GM19452 (cell line): Measurements from ENCODE around the gene RAD51C.
"Not testable (repeated sequence)": the region's sequence is repeated elsewhere in the genome, so short reads cannot be mapped to it uniquely, and the experiment has no call there.

ENCODE experiments used
- ATAC-seq: cut with Tn5 transposase; IDR thresholded peaks from one replicate; pipeline ENCODE4 v1.9.1; 2021; ENCODE audit not compliant: unreplicated experiment

The RAD51C gene

DNA sequence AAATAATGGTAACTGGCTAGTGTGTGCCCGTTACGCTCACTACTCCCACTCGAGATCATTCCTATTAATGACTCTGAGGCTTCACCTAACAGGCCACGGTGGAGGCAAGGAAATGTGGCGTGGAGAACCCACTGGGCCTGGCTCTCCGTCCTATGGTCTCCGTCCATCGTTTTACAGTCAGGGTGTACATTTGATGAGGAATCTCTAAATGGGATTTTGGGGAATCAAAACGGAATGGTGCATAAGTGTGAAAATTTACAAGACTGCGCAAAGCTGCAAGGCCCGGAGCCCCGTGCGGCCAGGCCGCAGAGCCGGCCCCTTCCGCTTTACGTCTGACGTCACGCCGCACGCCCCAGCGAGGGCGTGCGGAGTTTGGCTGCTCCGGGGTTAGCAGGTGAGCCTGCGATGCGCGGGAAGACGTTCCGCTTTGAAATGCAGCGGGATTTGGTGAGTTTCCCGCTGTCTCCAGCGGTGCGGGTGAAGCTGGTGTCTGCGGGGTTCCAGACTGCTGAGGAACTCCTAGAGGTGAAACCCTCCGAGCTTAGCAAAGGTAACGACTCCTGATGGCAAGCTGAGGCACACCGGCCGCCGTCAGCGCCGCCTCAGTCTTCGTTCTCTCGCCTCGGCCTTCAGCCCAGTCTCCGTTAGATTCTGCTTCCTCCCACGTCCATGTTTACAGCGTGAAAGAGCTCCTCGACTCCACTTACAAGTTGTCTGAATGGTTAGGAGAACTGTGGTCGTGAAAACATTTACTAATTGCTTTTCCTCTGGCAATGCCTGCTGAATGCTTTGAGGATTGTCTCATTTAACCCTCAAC, at the start of gene RAD51C:
Gene RAD51C (plus strand): TSS at position 364 of the 817 bp plus-strand sequence. CDS start 42 bp downstream, at position 406.
- peak; percentile 99 for ATAC-seq

DNA sequence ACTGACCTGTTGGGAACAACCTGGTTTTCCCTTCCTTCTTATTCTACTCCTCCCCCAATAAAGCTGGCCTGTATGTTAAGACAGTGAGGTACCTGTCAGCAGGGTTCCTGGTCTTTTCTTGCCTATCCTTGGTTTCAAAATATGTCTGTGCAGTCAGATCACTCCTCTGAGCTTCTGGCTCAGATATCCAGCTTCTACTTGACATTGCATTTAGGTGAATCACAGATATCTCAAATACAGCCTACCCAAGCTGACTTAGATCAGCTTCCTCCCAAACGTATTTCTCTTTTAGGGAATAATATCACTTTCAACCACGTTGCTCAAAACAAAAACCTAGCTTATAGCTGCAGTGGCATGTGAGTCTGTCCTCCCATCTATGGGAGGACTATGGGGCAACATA, 49.3 kb upstream of the RAD51C start:
- ATAC-seq: no peak

GRCh38 chr17:58648236-58648635, 44.2 kb upstream of the RAD51C start:
- no peak for ATAC-seq

- not testable (repeated sequence) for ATAC-seq
Observed at GRCh38 chr17:58657962-58658803, 34.2 kb upstream of the RAD51C start.

GRCh38 chr17:58658804-58659713, 33.3 kb upstream of the RAD51C start:
- ATAC-seq: peak; percentile 79

GRCh38 chr17:58659714-58660084, 32.7 kb upstream of the RAD51C start:
- not testable (repeated sequence) for ATAC-seq

DNA sequence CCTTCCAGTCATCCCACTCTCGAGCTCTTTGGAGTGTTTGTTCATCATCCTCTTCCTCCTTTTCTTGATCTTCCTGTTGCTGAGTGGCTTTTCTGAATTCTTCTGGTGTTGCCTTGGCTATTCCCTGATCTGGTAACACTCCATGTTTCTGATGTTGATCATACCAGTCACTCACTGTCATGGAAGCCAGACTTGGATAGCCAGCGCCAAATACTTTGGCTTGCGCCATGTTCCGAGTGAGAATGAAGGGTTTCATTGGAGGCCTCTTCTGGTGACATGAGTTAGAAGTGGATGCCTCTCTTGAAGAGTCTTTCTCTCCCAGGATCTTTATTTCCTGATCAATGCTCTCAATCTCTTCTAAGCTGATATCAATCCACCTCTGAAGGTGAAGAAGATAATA, 31.8 kb upstream of the RAD51C start:
- ATAC-seq: no peak

GRCh38 chr17:58661499-58661898, 30.9 kb upstream of the RAD51C start:
- ATAC-seq: no peak

GRCh38 chr17:58664302-58664701, 28.1 kb upstream of the RAD51C start:
- ATAC-seq: no peak

DNA sequence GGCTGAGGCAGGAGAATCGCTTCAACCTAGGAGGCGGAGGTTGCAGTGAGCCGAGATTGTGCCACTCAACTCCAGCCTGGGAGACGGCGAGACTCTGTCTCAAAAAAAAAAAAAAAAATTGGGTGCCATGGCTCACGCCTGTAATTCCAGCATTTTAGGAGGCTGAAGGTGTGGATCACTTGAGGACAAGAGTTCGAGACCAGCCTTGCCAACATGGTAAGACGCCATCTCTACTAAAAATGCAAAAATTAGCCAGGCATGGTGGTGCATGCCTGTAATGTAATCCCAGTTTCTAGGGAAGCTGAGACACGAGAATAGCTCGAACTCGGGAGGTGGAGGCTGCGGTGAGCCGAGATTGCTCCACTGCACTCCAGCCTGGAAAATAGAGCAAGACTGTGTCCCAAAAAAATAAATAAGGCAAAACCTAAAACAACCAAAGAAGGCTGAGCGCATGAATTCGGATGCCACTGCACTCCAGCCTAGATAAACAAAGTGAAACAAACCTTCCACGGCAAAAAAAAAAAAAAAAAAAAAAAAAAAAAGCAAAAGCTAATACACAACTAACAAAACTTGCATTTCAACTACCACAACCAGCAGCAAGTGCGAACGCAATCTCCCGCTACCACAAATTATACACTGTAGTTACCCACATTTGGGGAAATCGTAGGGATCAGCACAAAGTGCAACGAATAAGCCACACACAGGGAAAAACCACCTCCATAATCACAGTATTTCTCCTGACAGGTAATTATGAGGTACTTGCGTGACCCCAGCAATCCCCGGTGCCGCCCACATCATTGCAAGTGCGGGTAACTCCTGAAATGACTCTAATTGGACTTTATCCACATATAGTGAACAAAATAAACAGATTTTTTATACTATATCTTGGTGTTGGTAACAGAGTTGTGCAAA, 26.2 kb upstream of the RAD51C start:
- ATAC-seq: no peak

GRCh38 chr17:58666858-58667267, 25.5 kb upstream of the RAD51C start:
- no peak for ATAC-seq

GRCh38 chr17:58667934-58668597, 24.3 kb upstream of the RAD51C start:
- no peak for ATAC-seq

GRCh38 chr17:58668598-58668935, 23.8 kb upstream of the RAD51C start:
- ATAC-seq: no peak

GRCh38 chr17:58669853-58670252, 22.5 kb upstream of the RAD51C start:
- no peak for ATAC-seq

DNA sequence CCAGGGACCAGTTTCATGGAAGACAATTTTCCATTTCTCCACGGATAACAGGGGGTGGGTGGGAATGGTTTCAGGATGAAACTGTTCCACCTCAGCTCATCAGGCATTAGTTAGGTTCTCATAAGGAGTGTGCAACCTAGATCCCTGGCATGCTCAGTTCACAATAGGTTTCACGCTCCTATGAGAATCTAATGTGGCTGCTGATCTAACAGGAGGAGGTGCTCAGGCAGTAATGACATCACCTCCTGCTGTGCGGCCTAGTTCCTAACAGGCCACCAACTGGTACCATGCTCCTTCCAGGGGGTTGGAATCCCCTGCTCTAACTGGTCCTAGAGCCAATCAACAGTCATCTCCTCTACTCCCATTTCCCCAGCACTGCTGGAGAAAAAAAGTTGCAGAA, 20.4 kb upstream of the RAD51C start:
- ATAC-seq: no peak

DNA sequence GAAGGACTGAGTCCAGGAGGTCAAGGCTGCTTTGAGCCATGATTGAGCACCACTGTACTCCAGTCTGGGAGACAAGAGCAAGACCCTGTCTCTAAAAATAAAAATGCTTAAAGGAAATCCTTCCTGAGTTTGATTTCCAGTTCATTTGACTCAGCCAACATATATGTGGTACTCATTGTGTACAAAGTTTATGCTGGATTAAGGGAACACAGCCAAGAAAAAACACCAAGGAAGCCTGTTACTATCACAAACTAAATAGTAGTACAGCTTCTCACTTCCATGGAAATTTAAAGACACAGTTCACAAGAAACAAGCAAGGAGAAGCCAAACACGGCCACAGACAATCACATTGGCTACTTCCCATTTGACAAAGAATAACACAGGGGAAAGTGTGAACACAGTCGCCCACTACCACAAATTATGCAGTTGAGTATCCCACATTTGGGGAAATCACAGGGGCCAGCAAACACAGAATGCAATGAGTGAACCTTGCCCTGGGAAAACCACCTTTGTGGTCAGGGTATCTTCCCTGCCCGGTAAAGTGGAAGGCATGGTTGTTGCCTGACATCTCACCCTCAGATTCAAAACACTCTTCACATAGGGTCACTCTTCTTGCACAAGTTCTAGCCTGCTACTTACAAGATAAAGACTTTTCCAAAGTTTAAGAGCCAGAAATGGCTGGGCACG, 15.1 kb upstream of the RAD51C start:
- ATAC-seq: no peak

DNA sequence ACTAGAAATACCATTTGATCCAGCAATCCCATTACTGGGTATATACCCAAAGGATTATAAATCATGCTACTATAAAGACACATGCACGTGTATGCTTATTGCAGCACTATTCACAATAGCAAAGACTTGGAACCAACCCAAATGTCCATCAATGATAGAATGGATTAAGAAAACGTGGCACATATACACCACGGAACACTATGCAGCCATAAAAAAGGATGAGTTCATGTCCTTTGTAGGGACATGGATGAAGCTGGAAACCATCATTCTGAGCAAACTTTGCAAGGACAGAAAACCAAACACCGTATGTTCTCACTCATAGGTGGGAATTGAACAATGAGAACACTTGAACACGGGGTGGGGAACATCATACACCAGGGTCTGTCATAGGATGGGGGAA, 14.1 kb upstream of the RAD51C start:
- not testable (repeated sequence) for ATAC-seq

DNA sequence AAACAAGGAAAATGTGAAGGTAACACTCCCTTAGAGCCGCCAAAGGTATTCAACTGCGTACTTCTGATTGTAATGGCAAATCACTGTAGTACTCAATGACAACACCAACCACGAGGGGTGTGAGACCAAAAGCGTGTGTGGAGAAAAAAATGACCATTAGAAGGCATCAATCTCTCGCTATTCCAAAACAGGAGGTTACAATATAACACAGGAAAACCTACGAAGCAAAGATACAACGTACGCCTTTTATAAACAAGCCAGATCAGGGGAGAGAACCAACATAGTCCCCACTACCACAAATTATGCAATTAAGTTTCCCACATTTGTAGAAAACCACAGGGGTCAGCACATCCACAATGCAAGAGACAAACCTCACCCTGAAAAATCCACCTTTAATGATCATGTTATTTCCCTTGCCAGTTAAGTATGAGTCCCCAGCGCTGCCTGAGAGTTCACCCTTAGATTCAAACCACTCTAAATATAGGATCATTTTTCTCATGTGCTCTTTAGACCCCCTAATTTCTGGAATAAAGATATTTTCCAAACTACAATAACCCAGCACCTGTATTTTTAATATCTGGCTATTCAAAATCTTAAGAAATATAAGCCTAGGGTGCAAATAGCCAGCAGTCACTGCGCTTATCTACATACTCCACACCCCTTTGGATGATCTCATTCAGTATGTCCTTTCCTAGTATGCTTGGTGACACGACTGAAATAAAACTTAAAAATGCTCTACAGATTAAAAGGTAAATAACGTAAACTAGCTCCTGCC, 13.0 kb upstream of the RAD51C start:
- ATAC-seq: no peak
